Colon (tissue), 2 donors: ENCODE measurements around the gene RGN.
"Not testable (repeated sequence)": the region's sequence is repeated elsewhere in the genome, so short reads cannot be mapped to it uniquely, and the experiment has no call there.

Experiments used
- FAIRE-seq: peaks from 2 replicates; lab custom pipeline; 2012; peaks lifted over from hg19 to GRCh38; lab: Jason Lieb, UNC
- donor health status: control.
- donor health status: control.

Gene RGN

DNA sequence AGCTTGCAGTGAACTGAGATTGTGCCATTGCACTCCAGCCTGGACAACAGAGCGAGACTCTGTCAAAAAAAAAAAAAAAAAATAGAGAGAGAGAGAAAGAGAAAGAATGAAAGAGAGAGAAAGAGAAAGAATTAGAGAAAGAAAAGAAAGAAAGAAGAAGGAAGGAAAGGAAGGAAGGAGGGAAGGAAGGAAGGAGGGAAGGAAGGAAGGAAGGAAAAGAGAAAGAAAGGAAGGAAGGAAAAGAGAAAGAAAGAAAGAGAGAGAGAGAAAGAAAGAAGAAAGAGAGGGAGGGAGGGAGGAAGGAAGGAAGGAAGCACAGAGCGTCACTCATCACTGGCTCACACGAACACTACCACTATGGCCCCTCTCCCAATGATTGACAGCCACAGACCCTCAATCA, 46.2 kb downstream of the RGN start:
- FAIRE-seq, result not testable (repeated sequence)

DNA sequence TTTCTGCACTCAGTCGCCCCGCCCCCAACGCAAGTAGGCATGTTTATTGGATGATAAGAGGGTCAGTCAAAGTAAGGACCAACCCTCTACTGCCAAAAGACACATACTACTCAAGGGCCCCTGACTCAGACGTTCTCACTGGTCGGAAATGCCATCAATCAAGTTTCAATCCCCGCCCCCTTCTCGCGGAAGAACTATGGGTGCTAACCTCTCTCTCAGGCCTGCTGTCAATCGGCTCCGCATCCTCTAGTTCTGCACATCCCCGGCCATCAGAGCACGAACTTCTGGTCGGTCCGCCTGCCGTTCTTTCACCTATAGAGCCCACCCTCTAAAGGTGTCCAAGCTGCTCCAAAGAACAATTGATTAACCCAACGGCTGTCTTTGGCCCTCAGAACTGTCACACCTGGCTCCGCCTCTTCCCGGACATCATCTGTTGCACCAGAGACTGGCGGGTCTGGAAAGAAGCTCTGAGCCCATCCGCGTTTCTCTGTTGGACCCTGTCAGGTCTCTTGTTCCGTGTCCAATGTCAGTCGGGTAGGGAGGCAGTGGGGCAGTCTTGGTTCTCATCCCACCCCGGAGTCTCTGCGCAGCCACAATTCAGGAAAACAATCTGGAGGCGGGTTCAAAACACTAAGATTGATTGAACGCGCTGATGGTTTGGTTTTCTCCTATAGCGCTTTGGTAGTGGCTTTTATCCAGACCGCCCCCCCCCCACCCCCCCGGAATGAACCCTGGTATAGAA, 51.1 kb downstream of the RGN start:
- FAIRE-seq, result peak; percentile 84

DNA sequence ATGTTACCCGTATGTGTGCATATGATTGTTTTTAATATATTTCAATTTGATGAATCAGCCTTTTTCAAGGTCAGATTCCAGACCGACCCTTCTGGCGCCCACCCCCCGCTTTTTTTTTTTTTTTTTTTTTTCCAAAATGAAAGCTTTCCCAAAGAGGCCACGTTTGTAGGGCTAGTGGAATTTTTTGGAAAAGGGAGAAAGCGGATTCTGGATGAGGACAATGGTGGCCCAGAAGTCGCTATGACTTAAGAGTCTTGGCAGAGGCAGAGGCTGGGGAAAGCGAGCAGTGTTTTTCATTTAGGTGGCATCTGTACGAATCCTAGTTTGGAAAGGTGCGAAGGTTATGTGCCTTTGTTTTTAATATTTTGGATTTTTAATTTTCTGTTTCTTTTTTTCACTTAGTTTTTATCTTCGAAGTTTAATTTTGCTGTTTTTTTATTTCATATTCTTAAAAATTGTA, 51.7 kb downstream of the RGN start:
- FAIRE-seq, result peak; percentile 21

DNA sequence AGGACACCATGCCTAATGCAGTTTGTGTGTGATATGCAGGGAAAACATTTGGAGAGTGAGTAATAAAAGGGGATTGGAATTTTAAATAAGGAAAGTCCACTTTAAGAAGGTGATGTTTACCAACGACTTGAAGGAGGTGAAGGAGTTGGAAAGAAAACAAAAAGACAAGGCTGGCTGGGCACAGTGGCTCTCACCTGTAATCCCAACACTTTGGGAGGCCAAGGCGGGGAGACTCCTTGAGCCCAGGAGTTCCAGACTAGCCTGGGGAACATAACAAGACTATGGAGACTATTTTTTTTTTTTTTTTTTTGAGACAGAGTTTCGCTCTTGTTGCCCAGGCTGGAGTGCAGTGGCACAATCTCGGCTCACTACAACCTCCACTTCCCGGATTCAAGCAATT, 55.2 kb downstream of the RGN start:
- FAIRE-seq, result no peak

DNA sequence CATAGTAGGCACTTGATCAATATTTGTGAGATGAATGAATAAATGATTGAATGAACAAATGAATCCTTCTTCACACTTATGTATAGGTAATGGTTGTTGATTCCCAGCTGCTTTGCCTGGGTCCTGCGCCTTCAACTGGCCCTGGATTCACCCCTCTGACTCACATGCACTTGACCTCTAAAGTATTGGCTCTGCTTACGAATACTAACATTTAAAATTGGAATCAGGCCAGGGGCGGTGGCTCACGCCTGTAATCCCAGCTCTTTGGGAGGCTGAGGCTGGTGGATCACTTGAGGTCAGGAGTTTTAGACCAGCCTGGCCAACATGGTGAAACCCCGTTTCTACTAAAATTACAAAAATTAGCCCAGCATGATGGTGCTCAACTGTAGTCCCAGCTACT, 57.4 kb downstream of the RGN start:
- FAIRE-seq, result not testable (repeated sequence)

DNA sequence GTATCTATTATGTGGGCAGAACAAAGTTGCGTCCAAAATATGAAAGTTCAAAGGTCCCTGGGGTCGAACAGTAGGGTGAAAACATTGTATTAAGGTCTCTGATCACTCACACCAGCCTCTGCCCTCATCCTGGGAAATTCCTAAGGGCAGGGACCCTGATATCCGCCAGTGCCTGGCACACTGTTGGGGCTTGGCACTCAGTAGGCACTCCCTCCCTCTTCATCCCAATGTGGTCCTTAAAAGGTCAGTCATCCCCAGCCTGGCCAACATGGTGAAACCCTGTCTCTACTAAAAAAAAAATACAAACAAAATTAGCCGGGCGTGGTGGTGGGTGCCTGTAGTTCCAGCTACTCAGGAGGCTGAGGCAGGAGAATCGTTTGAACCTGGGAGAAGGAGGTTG, 59.9 kb downstream of the RGN start:
- no peak for FAIRE-seq
